PC-3 (cell line): Measurements from ENCODE around the gene PPP1R14C.

ENCODE experiments used
- EZH2 ChIP-seq: fragments of 300-600 bp; sonication (generic); IDR thresholded peaks from one replicate; pipeline ENCODE4 v1.6.1; 2017; ENCODE audit warnings: antibody characterized with exemption, mild to moderate bottlenecking, low read length; ENCODE audit not compliant: unreplicated experiment
- EZH2phosphoT487 ChIP-seq: fragments of 300-600 bp; sonication (generic); IDR thresholded peaks from 2 replicates; pipeline ENCODE4 v1.6.1; 2018; ENCODE audit warnings: mild to moderate bottlenecking, antibody characterized with exemption, low read length, borderline replicate concordance
- TF ChIP-seq, protein P1 (sequence below): fragments of 300-600 bp; sonication (generic); conservative IDR thresholded peaks from 2 replicates; pipeline ENCODE4 v1.5.1; 2017; ENCODE audit warnings: antibody characterized with exemption, low read depth, mild to moderate bottlenecking, low read length

DNA sequence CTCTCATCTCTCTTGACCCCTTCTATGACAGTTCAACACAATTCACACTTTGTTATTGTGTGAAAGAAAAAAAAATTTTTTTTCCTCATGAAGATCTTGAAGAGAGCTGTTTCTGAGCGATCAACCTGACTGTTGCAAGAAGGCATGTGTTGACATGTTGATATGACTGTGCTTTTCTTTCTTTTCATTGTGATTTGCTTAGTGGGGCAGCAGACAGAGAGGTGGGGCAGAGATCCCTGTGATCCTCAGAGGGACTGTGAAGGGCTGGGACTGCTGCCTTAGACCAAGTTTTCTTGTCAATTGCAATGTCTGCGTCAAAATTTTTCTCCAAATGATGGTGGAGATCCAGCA lies 155.2 kb downstream of the PPP1R14C start:
- TF ChIP-seq, protein P1, sequence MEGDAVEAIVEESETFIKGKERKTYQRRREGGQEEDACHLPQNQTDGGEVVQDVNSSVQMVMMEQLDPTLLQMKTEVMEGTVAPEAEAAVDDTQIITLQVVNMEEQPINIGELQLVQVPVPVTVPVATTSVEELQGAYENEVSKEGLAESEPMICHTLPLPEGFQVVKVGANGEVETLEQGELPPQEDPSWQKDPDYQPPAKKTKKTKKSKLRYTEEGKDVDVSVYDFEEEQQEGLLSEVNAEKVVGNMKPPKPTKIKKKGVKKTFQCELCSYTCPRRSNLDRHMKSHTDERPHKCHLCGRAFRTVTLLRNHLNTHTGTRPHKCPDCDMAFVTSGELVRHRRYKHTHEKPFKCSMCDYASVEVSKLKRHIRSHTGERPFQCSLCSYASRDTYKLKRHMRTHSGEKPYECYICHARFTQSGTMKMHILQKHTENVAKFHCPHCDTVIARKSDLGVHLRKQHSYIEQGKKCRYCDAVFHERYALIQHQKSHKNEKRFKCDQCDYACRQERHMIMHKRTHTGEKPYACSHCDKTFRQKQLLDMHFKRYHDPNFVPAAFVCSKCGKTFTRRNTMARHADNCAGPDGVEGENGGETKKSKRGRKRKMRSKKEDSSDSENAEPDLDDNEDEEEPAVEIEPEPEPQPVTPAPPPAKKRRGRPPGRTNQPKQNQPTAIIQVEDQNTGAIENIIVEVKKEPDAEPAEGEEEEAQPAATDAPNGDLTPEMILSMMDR: no peak
- TF ChIP-seq EZH2: no peak
- TF ChIP-seq EZH2phosphoT487: no peak
